Measurements from ENCODE around the gene TPGS2. TPM values are rescaled to one million over a fixed set of nuclear protein-coding genes. Genes with fewer than 3 reads are reported as not detected.

The TPGS2 gene, protein sequence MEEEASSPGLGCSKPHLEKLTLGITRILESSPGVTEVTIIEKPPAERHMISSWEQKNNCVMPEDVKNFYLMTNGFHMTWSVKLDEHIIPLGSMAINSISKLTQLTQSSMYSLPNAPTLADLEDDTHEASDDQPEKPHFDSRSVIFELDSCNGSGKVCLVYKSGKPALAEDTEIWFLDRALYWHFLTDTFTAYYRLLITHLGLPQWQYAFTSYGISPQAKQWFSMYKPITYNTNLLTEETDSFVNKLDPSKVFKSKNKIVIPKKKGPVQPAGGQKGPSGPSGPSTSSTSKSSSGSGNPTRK
- total RNA-seq (2022; extraction: Qiagen RNA extraction) = 83.2 to 90.4 TPM (median 89.0 TPM) in 5 replicates

DNA sequence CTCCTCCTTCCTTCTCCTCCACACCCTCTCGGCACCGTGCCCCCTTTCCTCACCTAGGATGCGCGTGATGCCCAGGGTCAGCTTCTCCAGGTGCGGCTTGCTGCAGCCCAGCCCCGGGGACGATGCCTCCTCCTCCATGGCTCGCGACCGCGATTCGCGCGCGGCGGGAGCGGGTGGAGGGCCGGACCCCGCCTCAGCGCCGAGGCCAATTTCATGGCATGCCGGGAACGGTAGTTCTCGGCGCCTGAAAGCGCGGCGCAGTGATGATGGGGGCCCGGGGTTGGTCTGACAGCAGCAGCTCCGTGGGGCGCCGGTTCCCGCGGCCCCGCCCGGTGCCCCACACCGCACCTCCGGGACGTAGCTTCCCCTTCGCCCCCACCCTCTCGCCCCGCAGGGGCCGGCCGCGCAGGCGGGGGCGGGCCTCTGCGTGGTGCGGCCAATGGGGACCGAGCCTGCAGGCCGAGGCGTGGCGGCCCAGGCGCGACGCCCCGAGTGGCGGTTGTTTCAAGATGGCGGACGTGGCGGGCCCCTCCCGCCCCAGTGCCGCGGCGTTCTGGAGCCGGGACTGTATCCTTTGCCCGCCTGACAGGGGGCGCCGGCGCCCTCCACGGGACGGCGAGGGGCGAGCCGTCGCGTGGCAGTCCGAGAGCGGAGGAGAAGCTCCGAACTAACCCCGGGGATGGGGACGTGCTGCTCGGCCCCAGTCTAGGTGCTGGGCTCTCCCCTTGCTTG, at the start of gene TPGS2, which contains the start of gene KIAA1328:
TSS of gene TPGS2 (minus strand) at position 373 of the 732 bp plus-strand sequence. CDS start at position 138, 235 bp downstream.
TSS of gene KIAA1328 (plus strand) at position 498 of the 732 bp plus-strand sequence. CDS start at position 510, 12 bp downstream.

Other genes starting within 250 kb of the TPGS2 start
- 1.2 to 1.9 TPM (median 1.5 TPM) in 5 replicates for gene KIAA1328, start 125 bp upstream of the TPGS2 start, total RNA-seq (2022; extraction: Qiagen RNA extraction)

Data from A549 treated with AZD2906 at 1 μM for 4 hours (cell line).